HCT116 (cell line): ENCODE results near the gene EHBP1. TPM values are rescaled to one million over a fixed set of nuclear protein-coding genes. Genes with fewer than 3 reads are reported as not detected.

ENCODE experiments used
- ATAC-seq: fragments of 200-7000 bp; cut with Tn5 transposase; 2 replicates; pipeline ENCODE4 v1.9.1; 2020; ENCODE audit warnings: mild to moderate bottlenecking, moderate library complexity
- BruUV-seq: library from RNA; stranded (reverse); fragments of 400-500 nt; replicated peaks from 2 replicates; lab custom pipeline; 2021; lab: Mats Ljungman, UMichigan
- CTCF ChIA-PET: fragments of 300-600 bp; sonication (Branson Sonifier 250); formaldehyde crosslinking; loops from one replicate; lab custom pipeline; 2021; ENCODE audit warnings: antibody characterized with exemption; lab: Charles Lee
- POLR2A ChIA-PET: fragments of 300-600, 350-600 bp; sonication (Branson Sonifier 250); formaldehyde crosslinking; loops from one replicate; lab custom pipeline; 2021; ENCODE audit warnings: antibody characterized with exemption; lab: Charles Lee
- RAD21 ChIA-PET, 2 experiments: fragments of 300-600 bp; sonication (Branson Sonifier 250); formaldehyde crosslinking; loops; one replicate each; lab custom pipeline; 2023; ENCODE audit warnings: low total read pairs in 2 of 2; ENCODE audit not compliant: uncharacterized antibody in 2 of 2, unreplicated experiment in 2 of 2, low non-redundant PET in 1 of 2; lab: Charles Lee
- DNase-seq: peaks from one replicate; pipeline ENCODE4 v3.0.0-alpha.2; 2010; ENCODE audit warnings: low read depth, low spot score
- H2AFZ ChIP-seq: fragments of 200-600 bp; shearing (Covaris generic), sonication (generic); 2 replicates; pipeline ENCODE4 v1.6.1; 2017; ENCODE audit warnings: low read depth, mixed run types, mixed read lengths, antibody characterized with exemption, low read length; ENCODE audit not compliant: poor library complexity, severe bottlenecking
- H3K27ac ChIP-seq: 2 replicates; pipeline ENCODE4 v1.5.1; 2012; ENCODE audit warnings: low read depth, low read length
- H3K27me3 ChIP-seq: fragments of 200-600 bp; sonication (generic); 2 replicates; pipeline ENCODE4 v1.6.1; 2016; ENCODE audit warnings: mixed run types, low read length, mixed read lengths; ENCODE audit not compliant: insufficient read depth
- H3K36me3 ChIP-seq, 2 experiments: fragments of 200-500 bp in 1 of 2; fragments of 200-600 bp in 1 of 2; sonication (Bioruptor generic) in 1 of 2; sonication (generic) in 1 of 2; 2 replicates each; pipeline versions ENCODE4 v1.5.1 to v1.6.1; 2014 to 2016; ENCODE audit warnings: low read length in 2 of 2, inconsistent platforms in 1 of 2, mixed read lengths in 1 of 2, mixed run types in 1 of 2; ENCODE audit not compliant: insufficient read depth in 2 of 2, control insufficient read depth in 1 of 2
- H3K4me1 ChIP-seq, 2 experiments: fragments of 200-600 bp in 1 of 2; sonication (generic) in 1 of 2; 2 replicates each; pipeline versions ENCODE4 v1.5.1 to v1.6.1; 2012 to 2017; ENCODE audit warnings: low read length in 2 of 2, inconsistent platforms in 1 of 2, mild to moderate bottlenecking in 1 of 2, mixed read lengths in 1 of 2, mixed run types in 1 of 2, moderate library complexity in 1 of 2; ENCODE audit not compliant: insufficient read depth in 2 of 2, control insufficient read depth in 1 of 2
- H3K4me2 ChIP-seq: fragments of 200-600 bp; sonication (generic); 2 replicates; pipeline ENCODE4 v1.6.1; 2017; ENCODE audit warnings: mixed run types, low read length, mixed read lengths
- H3K4me3 ChIP-seq, 2 experiments: fragments of 200-600 bp in 1 of 2; sonication (generic) in 1 of 2; replicated peaks in 1 of 2; 2 replicates each; pipeline ENCODE4 v1.5.1; 2011 to 2016; ENCODE audit warnings: low read length in 2 of 2, control low read depth in 1 of 2, low read depth in 1 of 2, mild to moderate bottlenecking in 1 of 2, mixed read lengths in 1 of 2, mixed run types in 1 of 2
- H3K79me2 ChIP-seq: fragments of 200-600 bp; sonication (generic); 2 replicates; pipeline ENCODE4 v1.6.1; 2017; ENCODE audit warnings: mild to moderate bottlenecking, mixed run types, low read length, moderate library complexity, mixed read lengths; ENCODE audit not compliant: insufficient read depth
- H3K9ac ChIP-seq: fragments of 200-600 bp; sonication (generic); 2 replicates; pipeline ENCODE4 v1.6.1; 2016; ENCODE audit warnings: low read length, mixed read lengths
- H3K9me2 ChIP-seq: fragments of 200-600 bp; sonication (generic), shearing (Covaris generic); 2 replicates; pipeline ENCODE4 v1.6.1; 2017; ENCODE audit warnings: mixed run types, mild to moderate bottlenecking, moderate library complexity; ENCODE audit not compliant: insufficient read depth
- H3K9me3 ChIP-seq, 2 experiments: fragments of 200-500 bp in 1 of 2; fragments of 200-600 bp in 1 of 2; sonication (Bioruptor generic) in 1 of 2; sonication (generic) in 1 of 2; 2 replicates each; pipeline ENCODE4 v1.6.1; 2014 to 2017; ENCODE audit warnings: low read length in 2 of 2, mixed read lengths in 2 of 2, inconsistent platforms in 1 of 2, low read depth in 1 of 2, mild to moderate bottlenecking in 1 of 2, mixed run types in 1 of 2, moderate library complexity in 1 of 2; ENCODE audit not compliant: control insufficient read depth in 1 of 2, insufficient read depth in 1 of 2
- H4K20me1 ChIP-seq: fragments of 200-600 bp; sonication (generic), shearing (Covaris generic); 2 replicates; pipeline ENCODE4 v1.6.1; 2017; ENCODE audit warnings: mixed run types, mild to moderate bottlenecking, moderate library complexity; ENCODE audit not compliant: insufficient read depth
- ATF3 ChIP-seq: IDR thresholded peaks from 2 replicates; pipeline ENCODE4 v1.6.1; 2012
- CEBPB ChIP-seq: IDR thresholded peaks from 2 replicates; pipeline ENCODE4 v1.6.1; 2012; ENCODE audit warnings: low read depth
- EGR1 ChIP-seq: IDR thresholded peaks from 2 replicates; pipeline ENCODE4 v1.6.1; 2012; ENCODE audit warnings: low read depth
- ELF1 ChIP-seq: IDR thresholded peaks from 2 replicates; pipeline ENCODE4 v1.6.1; 2012; ENCODE audit warnings: low read depth, borderline replicate concordance
- EZH2phosphoT487 ChIP-seq: fragments of 200-600 bp; IDR thresholded peaks from 2 replicates; pipeline ENCODE4 v1.6.1; 2018; ENCODE audit warnings: antibody characterized with exemption, borderline replicate concordance
- POLR2A ChIP-seq: IDR thresholded peaks from 2 replicates; pipeline ENCODE4 v1.7.0; 2011; ENCODE audit warnings: borderline replicate concordance; ENCODE audit not compliant: insufficient read depth, insufficient read length; ENCODE audit errors: extremely low read depth
- POLR2AphosphoS5 ChIP-seq: IDR thresholded peaks from 2 replicates; pipeline ENCODE4 v1.6.1; 2011; ENCODE audit warnings: mild to moderate bottlenecking, low read depth, low read length, moderate library complexity
- SRF ChIP-seq: IDR thresholded peaks from 2 replicates; pipeline ENCODE4 v1.6.1; 2012; ENCODE audit warnings: low read depth
- YY1 ChIP-seq: IDR thresholded peaks from 2 replicates; pipeline ENCODE4 v1.6.1; 2011; ENCODE audit warnings: low read length, low read depth, moderate library complexity, mild to moderate bottlenecking; ENCODE audit not compliant: insufficient replicate concordance; ENCODE audit errors: extremely low read depth
- intact Hi-C: fragments of 100-400 bp; cut with micrococcal nuclease; formaldehyde crosslinking; loops from 2 replicates; pipeline ENCODE4 v1.10.0; 2022
- total RNA-seq: library from RNA; stranded (reverse); gene quantifications from one replicate; pipeline ENCODE4 v1.2.1, GENCODE V29; 2021; ENCODE audit not compliant: unreplicated experiment

Gene EHBP1
- total RNA-seq, 1 experiment from 2014 or later, result 89.9 TPM

GRCh38 chr2:62884086-62884485 lies 178.6 kb downstream of the EHBP1 start (continued):
- TF ChIP-seq CEBPB, result no peak
- TF ChIP-seq ATF3, result no peak
- TF ChIP-seq POLR2A, result no peak
- TF ChIP-seq EZH2phosphoT487, result no peak
- no peak for TF ChIP-seq POLR2AphosphoS5
- no peak for TF ChIP-seq YY1
- TF ChIP-seq EGR1, result no peak

DNA sequence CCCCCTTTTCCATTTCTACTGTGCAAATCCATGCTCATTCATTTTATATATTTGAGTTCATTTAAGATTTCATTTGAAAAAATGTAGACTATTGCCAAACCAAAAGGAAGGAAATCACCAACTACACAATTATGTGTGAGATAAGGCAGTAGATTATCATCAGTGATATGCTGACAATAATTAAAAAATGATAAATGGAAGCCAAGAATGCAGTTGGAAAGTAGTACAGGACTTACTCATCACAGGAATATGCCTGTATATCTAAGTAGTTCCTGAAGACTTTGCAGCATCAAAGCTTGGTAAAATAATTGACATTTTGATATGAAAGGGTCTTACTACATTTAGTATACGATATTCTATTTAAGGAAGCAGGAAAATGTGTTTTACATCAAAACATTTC lies 179.0 kb downstream of the EHBP1 start:
- intact Hi-C loops, result no loop called here
- CTCF ChIA-PET, result no interaction called here

More for the DNA sequence above, 179.0 kb downstream of the EHBP1 start:
- no peaks in the 10 kb centered on the region for H3K9me3 ChIP-seq
- no peaks in the 10 kb centered on the region for H4K20me1 ChIP-seq
- no TSS peak for BruUV-seq
- H3K36me3 ChIP-seq, result peaks cover 0 to 13% of the 10 kb centered on the region in 2 experiments; a peak in 3 of 4 replicates
- no peaks in the 10 kb centered on the region for H3K27me3 ChIP-seq
- DNase-seq, result no peak
- no peak for ATAC-seq
- ChIA-PET POLR2A (no interaction called here), RAD21 (no interaction called here)
- H3K4me2 ChIP-seq, result no peak overlapping the region
- peak overlapping the region; percentile 33; the same call in 1 of the 2 replicates for H3K27ac ChIP-seq
- no peaks in the 10 kb centered on the region for H3K9me2 ChIP-seq
- H3K79me2 ChIP-seq, result 0 out of 2 replicates have a peak, but pooled peaks cover 5% of the 10 kb centered on the region
- H2AFZ ChIP-seq, result no peak overlapping the region
- no peak overlapping the region for H3K4me3 ChIP-seq
- TF ChIP-seq ATF3 (no peak), ELF1 (no peak), EZH2phosphoT487 (no peak), SRF (no peak), POLR2A (no peak)
- H3K4me1 ChIP-seq, result peaks cover 0 to 4% of the 10 kb centered on the region in 2 experiments; a peak in 1 of 4 replicates
- H3K9ac ChIP-seq, result no peak overlapping the region
